Left lung (tissue), 10 donors: Measurements from ENCODE around the gene VENTX. TPM values are rescaled to one million over a fixed set of nuclear protein-coding genes. Genes with fewer than 3 reads are reported as not detected.

Experiments used
- ATAC-seq: fragments of 200-7000 bp; cut with Tn5 transposase; one replicate; pipeline ENCODE4 v1.9.1; 2020; ENCODE audit warnings: moderate library complexity
- DNase-seq, 4 donors: peaks; one replicate each; pipeline ENCODE4 v3.0.0-alpha.2; 2013 to 2020
- H3K27ac ChIP-seq, 2 donors: fragments of 200-600 bp; sonication (generic) in 1 of 2; one replicate each; pipeline versions ENCODE4 v1.5.0 to v1.8.0; 2020 to 2021
- H3K27me3 ChIP-seq, 2 donors: fragments of 200-600 bp; sonication (generic) in 1 of 2; one replicate each; pipeline versions ENCODE4 v1.5.0 to v1.8.0; 2020 to 2021
- H3K36me3 ChIP-seq, 2 donors: fragments of 200-600 bp; sonication (generic) in 1 of 2; one replicate each; pipeline versions ENCODE4 v1.5.0 to v1.8.0; 2020 to 2021
- H3K4me1 ChIP-seq, 2 donors: fragments of 200-600 bp; one replicate each; pipeline ENCODE4 v1.8.0; 2021
- H3K4me3 ChIP-seq, 2 donors: fragments of 200-600 bp; sonication (generic) in 1 of 2; one replicate each; pipeline versions ENCODE4 v1.5.0 to v1.8.0; 2020 to 2021; ENCODE audit warnings: mild to moderate bottlenecking in 1 of 2
- H3K9me3 ChIP-seq, 2 donors: fragments of 200-600 bp; sonication (generic) in 1 of 2; one replicate each; pipeline versions ENCODE4 v1.5.0 to v1.8.0; 2020 to 2021
- CTCF ChIP-seq, 2 donors: fragments of 200-600 bp; sonication (generic) in 1 of 2; IDR thresholded peaks; one replicate each; pipeline versions ENCODE4 v1.5.0 to v1.8.0; 2021; ENCODE audit warnings: antibody characterized with exemption in 2 of 2
- intact Hi-C, 2 donors: fragments of 100-400 bp; cut with DNase I; formaldehyde crosslinking; loops; one replicate each; pipeline versions ENCODE4 v1.11.2 to v1.14.2; 2022
- polyA plus RNA-seq, 6 donors: library from polyadenylated mRNA; unstranded; fragments of 120-200 nt; gene quantifications; one replicate each; pipeline ENCODE4 v1.2.1, GENCODE V29; 2013; ENCODE audit not compliant: insufficient read length in 6 of 6
- total RNA-seq, 2 donors: library from RNA; stranded (reverse); fragmentation: NEBNext Ultra II Directional; extraction: Animal tissue kit (Norgen Biotek cat#: 25700); gene quantifications; one replicate each; pipeline ENCODE4 v1.2.1, GENCODE V29; 2021
- donor health status: DM: no; HTN: yes; CAD: no.
- donor health status: DM: no; HTN: no; CAD: no.

VENTX gene
- total and polyA plus RNA-seq, 8 donors: 0.14 to 4.1 (median 0.25) TPM

DNA sequence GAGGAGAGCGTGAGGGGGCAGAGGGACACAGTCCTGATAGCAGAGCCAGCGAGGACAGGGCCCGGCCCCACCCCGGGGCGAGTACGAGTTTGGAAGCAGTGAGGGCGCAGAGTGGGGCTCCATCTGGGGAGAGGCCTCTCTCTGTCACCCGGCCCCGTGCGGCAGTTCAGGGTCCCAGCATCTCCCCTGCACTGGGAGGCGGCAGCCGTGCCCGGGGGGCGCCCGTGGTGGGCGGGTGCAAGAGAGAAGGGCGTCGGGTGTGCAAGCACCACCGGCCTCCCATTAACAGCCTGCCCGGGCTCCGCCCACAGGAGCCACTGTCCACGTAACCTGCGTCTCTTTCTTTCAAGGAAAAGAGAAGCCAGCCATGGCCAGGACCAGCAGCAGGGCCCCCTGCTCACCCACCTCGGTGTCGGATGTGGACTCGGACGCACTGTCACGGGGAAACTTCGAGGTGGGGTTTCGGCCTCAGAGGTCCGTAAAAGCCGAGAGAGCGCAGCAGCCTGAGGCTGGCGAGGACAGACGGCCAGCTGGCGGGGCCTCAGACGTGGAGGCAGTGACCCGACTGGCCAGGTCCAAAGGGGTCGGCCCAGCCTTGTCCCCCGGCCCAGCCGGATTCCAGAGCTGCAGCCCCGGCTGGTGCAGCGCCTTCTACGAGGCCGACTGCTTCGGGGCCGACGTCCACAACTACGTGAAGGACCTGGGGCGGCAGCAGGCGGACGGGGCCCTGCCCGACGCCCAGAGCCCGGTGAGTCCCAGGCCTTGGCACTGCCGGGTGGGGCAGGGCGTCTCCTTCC lies 36.3 kb upstream of the VENTX start:
- peak in 1 of 4 donors; percentile 75 for DNase-seq
- H3K9me3 ChIP-seq: no peaks in the 10 kb centered on the region
- intact Hi-C loops: no loop called here
- H3K4me3 ChIP-seq: no peak overlapping the region
- TF ChIP-seq CTCF (IDR thresholded peaks at IDR 0.05): no peak
- peaks cover 0 to 23% of the 10 kb centered on the region in 2 donors for H3K27me3 ChIP-seq
- no peak for ATAC-seq
- no peaks in the 10 kb centered on the region for H3K36me3 ChIP-seq
- no peak overlapping the region for H3K27ac ChIP-seq
- H3K4me1 ChIP-seq: no peaks in the 10 kb centered on the region

DNA sequence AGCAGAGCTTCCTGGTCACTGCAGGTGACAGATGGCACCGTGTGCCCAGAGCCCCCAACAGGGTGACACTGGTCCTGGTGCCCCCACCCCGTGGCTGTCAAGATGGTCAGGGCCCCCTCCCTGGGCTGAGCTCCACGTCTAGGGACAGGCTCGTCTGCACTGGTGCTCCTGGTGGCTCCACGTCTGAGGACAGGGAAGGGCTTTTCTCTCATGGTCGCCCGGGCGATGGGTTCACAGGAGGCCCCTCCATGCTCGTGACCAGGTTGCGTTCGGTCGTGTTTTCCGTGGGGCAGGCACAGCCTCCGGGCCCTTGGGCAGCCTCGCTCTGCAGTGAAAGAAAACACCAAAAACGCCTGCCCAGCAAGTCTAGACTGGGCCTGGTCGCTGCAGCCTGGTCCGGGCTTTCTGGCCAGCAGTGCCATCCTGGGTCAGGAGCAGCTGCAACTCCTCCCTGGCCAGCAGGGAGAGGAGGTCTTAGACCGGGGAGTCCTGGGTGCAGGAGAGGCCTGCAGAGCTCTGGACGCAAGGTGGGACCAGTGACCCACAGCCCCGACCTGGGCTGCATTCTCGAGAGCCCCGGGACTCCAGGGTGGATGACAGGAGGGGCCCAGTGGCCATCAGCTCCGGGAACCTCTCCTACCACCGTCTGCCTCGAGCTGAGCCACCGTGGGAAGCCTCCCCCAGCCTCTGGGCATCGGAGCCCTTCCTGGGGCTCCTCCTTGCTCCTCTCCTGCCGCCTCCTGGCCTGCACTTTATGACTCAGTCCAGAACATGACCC lies 35.5 kb upstream of the VENTX start:
- intact Hi-C loops: no loop called here
- Histone ChIP-seq H3K4me1 (no peaks in the 10 kb centered on the region), H3K9me3 (no peaks in the 10 kb centered on the region), H3K4me3 (no peak overlapping the region), H3K36me3 (no peaks in the 10 kb centered on the region), H3K27me3 (peaks cover 0 to 23% of the 10 kb centered on the region in 2 donors), H3K27ac (no peak overlapping the region)
- no peak for TF ChIP-seq CTCF (IDR thresholded peaks at IDR 0.05)
- DNase-seq (peak in 1 of 4 donors; percentile 72), ATAC-seq (no peak)

- intact Hi-C loops: no loop called here
- ATAC-seq (no peak), DNase-seq (peak in 1 of 4 donors; percentile 58)
- Histone ChIP-seq H3K4me3 (no peak overlapping the region), H3K27me3 (peaks cover 0 to 22% of the 10 kb centered on the region in 2 donors), H3K36me3 (no peaks in the 10 kb centered on the region), H3K9me3 (no peaks in the 10 kb centered on the region), H3K4me1 (no peaks in the 10 kb centered on the region), H3K27ac (no peak overlapping the region)
- TF ChIP-seq CTCF (IDR thresholded peaks at IDR 0.05): no peak
Observed at GRCh38 chr10:133202778-133203651, 34.6 kb upstream of the VENTX start.

DNA sequence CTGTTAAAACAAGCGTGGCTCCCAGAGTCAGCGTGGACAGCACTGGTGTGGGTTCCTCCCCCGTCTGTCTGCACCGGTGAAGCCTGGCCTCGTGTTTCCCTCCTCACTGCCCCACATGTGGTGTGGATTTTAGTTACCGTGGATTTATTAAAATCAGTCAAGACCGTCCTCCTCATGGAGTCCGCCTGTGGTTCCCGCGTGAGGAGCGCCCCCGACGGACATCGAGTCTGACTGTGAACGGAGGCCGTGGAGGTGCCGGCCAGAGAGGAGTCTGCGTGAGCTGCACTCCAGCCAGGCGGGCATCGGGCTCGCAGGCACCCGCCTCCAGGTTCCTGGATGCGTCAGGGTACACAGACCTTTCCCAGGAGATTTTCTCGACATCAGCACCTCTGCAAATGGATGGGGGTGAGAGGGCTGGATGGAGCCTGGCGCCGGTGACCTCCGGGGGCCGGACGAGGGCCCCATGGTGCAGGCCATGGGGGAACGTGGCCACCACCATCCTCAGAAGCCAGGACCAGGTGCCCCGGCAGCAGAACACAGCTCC lies 33.9 kb upstream of the VENTX start:
- DNase-seq (peak in 1 of 4 donors; percentile 76), ATAC-seq (no peak)
- Histone ChIP-seq H3K4me1 (no peaks in the 10 kb centered on the region), H3K36me3 (no peaks in the 10 kb centered on the region), H3K4me3 (no peak overlapping the region), H3K27ac (no peak overlapping the region), H3K9me3 (no peaks in the 10 kb centered on the region), H3K27me3 (peaks cover 0 to 16% of the 10 kb centered on the region in 2 donors)
- intact Hi-C loops: no loop called here
- no peak for TF ChIP-seq CTCF (IDR thresholded peaks at IDR 0.05)
